ENCODE data around the gene FSTL4. TPM values are rescaled to one million over a fixed set of nuclear protein-coding genes. Genes with fewer than 3 reads are reported as not detected.

Gene FSTL4
- total and polyA plus RNA-seq, 2 donors: 0.99 to 1.2 TPM

- H3K27me3 ChIP-seq (ENCODE audit: control insufficient read depth in 2 of 2, insufficient read depth in 1 of 2, low read length in 1 of 2): no peaks in the 10 kb centered on the region
- H3K4me3 ChIP-seq (ENCODE audit: low read length in 2 of 2): no peak overlapping the region
- no peaks in the 10 kb centered on the region for H3K9me3 ChIP-seq (ENCODE audit: control insufficient read depth in 2 of 2, insufficient read depth in 1 of 2, low read length in 1 of 2)
- no peak overlapping the region for H3K27ac ChIP-seq (ENCODE audit: low read depth in 1 of 2, low read length in 1 of 2)
- no peak for DNase-seq (ENCODE audit: low read depth in 6 of 9, low spot score in 9 of 9)
- H3K36me3 ChIP-seq (ENCODE audit: control insufficient read depth in 2 of 2, insufficient read depth in 2 of 2, low read length in 1 of 2): no peaks in the 10 kb centered on the region
- no peaks in the 10 kb centered on the region for H3K4me1 ChIP-seq (ENCODE audit: control insufficient read depth in 2 of 2, insufficient read depth in 2 of 2, low read length in 2 of 2)
- WGBS: 95% methylated on average over 5 of the region's 5 CpGs
Measured at GRCh38 chr5:133274597-133274935, 337.8 kb downstream of the FSTL4 start.

- 88% methylated on average over 8 of the region's 8 CpGs for WGBS
Measured at GRCh38 chr5:133273661-133274596, 338.4 kb downstream of the FSTL4 start.

GRCh38 chr5:133272345-133272744 lies 340.0 kb downstream of the FSTL4 start:
- no peaks in the 10 kb centered on the region for H3K36me3 ChIP-seq (ENCODE audit: control insufficient read depth in 2 of 2, insufficient read depth in 2 of 2, low read length in 1 of 2)
- no peak overlapping the region for H3K4me3 ChIP-seq (ENCODE audit: low read length in 2 of 2)
- no peaks in the 10 kb centered on the region for H3K9me3 ChIP-seq (ENCODE audit: control insufficient read depth in 2 of 2, insufficient read depth in 1 of 2, low read length in 1 of 2)
- DNase-seq (ENCODE audit: low read depth in 6 of 9, low spot score in 9 of 9): no peak
- no peak overlapping the region for H3K27ac ChIP-seq (ENCODE audit: low read depth in 1 of 2, low read length in 1 of 2)
- H3K27me3 ChIP-seq (ENCODE audit: control insufficient read depth in 2 of 2, insufficient read depth in 1 of 2, low read length in 1 of 2): no peaks in the 10 kb centered on the region
- 90% methylated on average over 16 of the region's 16 CpGs for WGBS
- H3K4me1 ChIP-seq (ENCODE audit: control insufficient read depth in 2 of 2, insufficient read depth in 2 of 2, low read length in 2 of 2): no peaks in the 10 kb centered on the region

More at GRCh38 chr5:133273661-133274596, 338.4 kb downstream of the FSTL4 start:
- Histone ChIP-seq H3K4me1 (ENCODE audit: control insufficient read depth in 2 of 2, insufficient read depth in 2 of 2, low read length in 2 of 2) (no peaks in the 10 kb centered on the region), H3K9me3 (ENCODE audit: control insufficient read depth in 2 of 2, insufficient read depth in 1 of 2, low read length in 1 of 2) (no peaks in the 10 kb centered on the region), H3K27ac (ENCODE audit: low read depth in 1 of 2, low read length in 1 of 2) (no peak overlapping the region), H3K4me3 (ENCODE audit: low read length in 2 of 2) (no peak overlapping the region), H3K36me3 (ENCODE audit: control insufficient read depth in 2 of 2, insufficient read depth in 2 of 2, low read length in 1 of 2) (no peaks in the 10 kb centered on the region), H3K27me3 (ENCODE audit: control insufficient read depth in 2 of 2, insufficient read depth in 1 of 2, low read length in 1 of 2) (no peaks in the 10 kb centered on the region)
- DNase-seq (ENCODE audit: low read depth in 6 of 9, low spot score in 9 of 9): no peak

GRCh38 chr5:133271606-133272005 lies 340.7 kb downstream of the FSTL4 start:
- Histone ChIP-seq H3K36me3 (ENCODE audit: control insufficient read depth in 2 of 2, insufficient read depth in 2 of 2, low read length in 1 of 2) (no peaks in the 10 kb centered on the region), H3K27ac (ENCODE audit: low read depth in 1 of 2, low read length in 1 of 2) (no peak overlapping the region), H3K4me3 (ENCODE audit: low read length in 2 of 2) (no peak overlapping the region), H3K9me3 (ENCODE audit: control insufficient read depth in 2 of 2, insufficient read depth in 1 of 2, low read length in 1 of 2) (no peaks in the 10 kb centered on the region), H3K4me1 (ENCODE audit: control insufficient read depth in 2 of 2, insufficient read depth in 2 of 2, low read length in 2 of 2) (no peaks in the 10 kb centered on the region), H3K27me3 (ENCODE audit: control insufficient read depth in 2 of 2, insufficient read depth in 1 of 2, low read length in 1 of 2) (no peaks in the 10 kb centered on the region)
- no peak for DNase-seq (ENCODE audit: low read depth in 6 of 9, low spot score in 9 of 9)
- WGBS: 94% methylated on average over 5 of the region's 5 CpGs

GRCh38 chr5:133269691-133270090 lies 342.6 kb downstream of the FSTL4 start:
- Histone ChIP-seq H3K36me3 (ENCODE audit: control insufficient read depth in 2 of 2, insufficient read depth in 2 of 2, low read length in 1 of 2) (no peaks in the 10 kb centered on the region), H3K4me1 (ENCODE audit: control insufficient read depth in 2 of 2, insufficient read depth in 2 of 2, low read length in 2 of 2) (no peaks in the 10 kb centered on the region), H3K9me3 (ENCODE audit: control insufficient read depth in 2 of 2, insufficient read depth in 1 of 2, low read length in 1 of 2) (no peaks in the 10 kb centered on the region), H3K27ac (ENCODE audit: low read depth in 1 of 2, low read length in 1 of 2) (no peak overlapping the region), H3K4me3 (ENCODE audit: low read length in 2 of 2) (no peak overlapping the region), H3K27me3 (ENCODE audit: control insufficient read depth in 2 of 2, insufficient read depth in 1 of 2, low read length in 1 of 2) (no peaks in the 10 kb centered on the region)
- 97% methylated on average over 5 of the region's 5 CpGs for WGBS
- DNase-seq (ENCODE audit: low read depth in 6 of 9, low spot score in 9 of 9): no peak

GRCh38 chr5:133267601-133268000 lies 344.7 kb downstream of the FSTL4 start:
- Histone ChIP-seq H3K27me3 (ENCODE audit: control insufficient read depth in 2 of 2, insufficient read depth in 1 of 2, low read length in 1 of 2) (no peaks in the 10 kb centered on the region), H3K9me3 (ENCODE audit: control insufficient read depth in 2 of 2, insufficient read depth in 1 of 2, low read length in 1 of 2) (no peaks in the 10 kb centered on the region), H3K36me3 (ENCODE audit: control insufficient read depth in 2 of 2, insufficient read depth in 2 of 2, low read length in 1 of 2) (no peaks in the 10 kb centered on the region), H3K4me1 (ENCODE audit: control insufficient read depth in 2 of 2, insufficient read depth in 2 of 2, low read length in 2 of 2) (no peaks in the 10 kb centered on the region), H3K27ac (ENCODE audit: low read depth in 1 of 2, low read length in 1 of 2) (no peak overlapping the region), H3K4me3 (ENCODE audit: low read length in 2 of 2) (no peak overlapping the region)
- no peak for DNase-seq (ENCODE audit: low read depth in 6 of 9, low spot score in 9 of 9)
- 97% methylated on average over 1 of the region's 1 CpG for WGBS

GRCh38 chr5:133266966-133267365 lies 345.4 kb downstream of the FSTL4 start:
- H3K27ac ChIP-seq (ENCODE audit: low read depth in 1 of 2, low read length in 1 of 2): no peak overlapping the region
- H3K27me3 ChIP-seq (ENCODE audit: control insufficient read depth in 2 of 2, insufficient read depth in 1 of 2, low read length in 1 of 2): no peaks in the 10 kb centered on the region
- no peak overlapping the region for H3K4me3 ChIP-seq (ENCODE audit: low read length in 2 of 2)
- H3K9me3 ChIP-seq (ENCODE audit: control insufficient read depth in 2 of 2, insufficient read depth in 1 of 2, low read length in 1 of 2): no peaks in the 10 kb centered on the region
- H3K4me1 ChIP-seq (ENCODE audit: control insufficient read depth in 2 of 2, insufficient read depth in 2 of 2, low read length in 2 of 2): no peaks in the 10 kb centered on the region
- 96% methylated on average over 4 of the region's 4 CpGs for WGBS
- H3K36me3 ChIP-seq (ENCODE audit: control insufficient read depth in 2 of 2, insufficient read depth in 2 of 2, low read length in 1 of 2): no peaks in the 10 kb centered on the region
- DNase-seq (ENCODE audit: low read depth in 6 of 9, low spot score in 9 of 9): no peak

GRCh38 chr5:133266527-133266878 lies 345.8 kb downstream of the FSTL4 start:
- Histone ChIP-seq H3K4me1 (ENCODE audit: control insufficient read depth in 2 of 2, insufficient read depth in 2 of 2, low read length in 2 of 2) (no peaks in the 10 kb centered on the region), H3K27me3 (ENCODE audit: control insufficient read depth in 2 of 2, insufficient read depth in 1 of 2, low read length in 1 of 2) (no peaks in the 10 kb centered on the region), H3K27ac (ENCODE audit: low read depth in 1 of 2, low read length in 1 of 2) (no peak overlapping the region), H3K4me3 (ENCODE audit: low read length in 2 of 2) (no peak overlapping the region), H3K36me3 (ENCODE audit: control insufficient read depth in 2 of 2, insufficient read depth in 2 of 2, low read length in 1 of 2) (no peaks in the 10 kb centered on the region), H3K9me3 (ENCODE audit: control insufficient read depth in 2 of 2, insufficient read depth in 1 of 2, low read length in 1 of 2) (no peaks in the 10 kb centered on the region)
- no peak for DNase-seq (ENCODE audit: low read depth in 6 of 9, low spot score in 9 of 9)
- WGBS: 92% methylated on average over 2 of the region's 2 CpGs

- Histone ChIP-seq H3K27ac (ENCODE audit: low read depth in 1 of 2, low read length in 1 of 2) (no peak overlapping the region), H3K27me3 (ENCODE audit: control insufficient read depth in 2 of 2, insufficient read depth in 1 of 2, low read length in 1 of 2) (no peaks in the 10 kb centered on the region), H3K4me1 (ENCODE audit: control insufficient read depth in 2 of 2, insufficient read depth in 2 of 2, low read length in 2 of 2) (no peaks in the 10 kb centered on the region), H3K4me3 (ENCODE audit: low read length in 2 of 2) (no peak overlapping the region), H3K36me3 (ENCODE audit: control insufficient read depth in 2 of 2, insufficient read depth in 2 of 2, low read length in 1 of 2) (no peaks in the 10 kb centered on the region), H3K9me3 (ENCODE audit: control insufficient read depth in 2 of 2, insufficient read depth in 1 of 2, low read length in 1 of 2) (no peaks in the 10 kb centered on the region)
- WGBS: 91% methylated on average over 18 of the region's 18 CpGs
- no peak for DNase-seq (ENCODE audit: low read depth in 6 of 9, low spot score in 9 of 9)
Measured at GRCh38 chr5:133265720-133266526, 346.4 kb downstream of the FSTL4 start.

Measured in thymus (tissue), 11 donors.